ENCODE measurements around the gene ROR2.

ROR2 gene

DNA sequence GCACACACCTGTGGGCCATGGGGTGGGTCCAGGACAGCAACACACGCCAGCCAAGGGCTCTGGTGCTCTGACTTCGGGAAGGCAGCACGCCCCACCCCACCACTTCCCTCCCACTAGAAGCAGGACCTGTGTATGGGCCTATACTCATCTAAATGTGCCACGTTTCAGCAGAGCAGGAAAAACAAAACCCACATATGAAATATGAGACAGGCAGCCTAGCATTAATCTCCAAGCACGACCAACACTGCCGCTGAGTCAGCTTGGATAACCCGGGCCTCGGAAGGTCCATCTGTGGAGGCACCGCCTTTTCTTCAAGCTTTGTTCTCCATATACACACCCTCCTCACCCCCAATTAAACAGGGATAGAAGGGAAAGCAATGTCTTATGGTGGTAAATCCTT, 203.1 kb downstream of the ROR2 start:
- no peak for DNase-seq (ENCODE audit: low read depth, low spot score)

DNA sequence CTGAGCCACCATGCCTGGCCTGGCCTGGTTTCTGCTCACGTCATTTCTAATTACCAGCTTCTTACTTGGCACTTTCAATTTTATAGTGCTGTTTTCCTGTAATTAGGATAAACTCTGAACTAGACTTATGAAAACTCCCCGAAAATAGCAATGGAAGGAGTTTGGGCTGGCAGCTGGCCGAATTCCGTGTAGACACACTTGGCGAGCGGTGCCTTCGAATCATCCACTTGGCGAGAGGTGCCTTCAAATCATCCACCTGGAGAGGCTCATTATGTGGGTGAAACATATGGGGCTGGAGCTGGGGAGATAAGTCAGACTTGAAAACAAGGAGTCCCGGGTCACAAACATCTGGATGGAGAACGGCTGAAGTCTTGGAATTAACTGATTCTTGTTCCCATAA, 203.7 kb downstream of the ROR2 start:
- no peak for DNase-seq (ENCODE audit: low read depth, low spot score)

DNA sequence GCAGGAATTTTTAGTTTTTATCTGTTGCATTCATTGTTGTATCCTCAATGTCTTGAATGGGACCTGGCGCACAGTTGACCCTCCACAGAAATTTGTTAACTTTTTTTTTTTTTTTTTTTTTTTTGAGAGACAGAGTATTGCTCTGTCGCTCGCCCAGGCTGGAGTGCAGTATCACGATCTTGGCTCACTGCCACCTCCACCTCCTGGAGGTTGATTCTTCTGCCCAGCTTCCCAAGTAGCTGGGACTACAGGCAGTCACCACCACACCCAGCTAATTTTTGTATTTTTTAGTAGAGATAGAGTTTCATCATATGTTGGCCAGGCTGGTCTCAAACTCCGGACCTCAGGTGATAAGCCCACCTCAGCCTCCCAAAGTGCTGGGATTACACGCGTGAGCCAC, 205.9 kb downstream of the ROR2 start:
- DNase-seq (ENCODE audit: low read depth, low spot score) = no peak

- DNase-seq (ENCODE audit: low read depth, low spot score) = no peak
These were observed 208.5 kb downstream of the ROR2 start for GRCh38 chr9:91741522-91741921.

GRCh38 chr9:91740701-91741100, 209.3 kb downstream of the ROR2 start:
- no peak for DNase-seq (ENCODE audit: low read depth, low spot score)

- DNase-seq (ENCODE audit: low read depth, low spot score) = no peak
These were observed 213.0 kb downstream of the ROR2 start for GRCh38 chr9:91736898-91737601.

DNA sequence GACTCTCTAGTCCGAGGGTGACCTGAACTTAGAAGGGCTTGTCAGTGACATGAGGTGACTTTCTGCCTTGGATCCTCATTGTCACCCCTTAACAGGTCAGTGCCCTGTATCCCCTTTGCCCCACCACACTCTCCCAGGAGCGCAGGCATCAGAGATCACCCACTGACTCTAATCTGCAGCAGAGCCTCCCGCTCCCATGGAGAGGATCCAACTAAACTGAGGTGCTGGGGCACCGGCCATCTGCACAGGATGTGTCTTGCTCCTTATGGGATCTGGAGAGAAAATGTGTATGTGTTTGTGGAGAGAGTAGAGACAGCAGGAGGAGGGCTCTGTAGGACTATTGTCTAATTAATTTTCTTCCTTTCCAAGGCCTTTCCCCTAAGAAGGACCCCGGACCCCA, 213.7 kb downstream of the ROR2 start:
- no peak for DNase-seq (ENCODE audit: low read depth, low spot score)

- no peak for DNase-seq (ENCODE audit: low read depth, low spot score)
These were observed 215.0 kb downstream of the ROR2 start for GRCh38 chr9:91735049-91735448.

DNA sequence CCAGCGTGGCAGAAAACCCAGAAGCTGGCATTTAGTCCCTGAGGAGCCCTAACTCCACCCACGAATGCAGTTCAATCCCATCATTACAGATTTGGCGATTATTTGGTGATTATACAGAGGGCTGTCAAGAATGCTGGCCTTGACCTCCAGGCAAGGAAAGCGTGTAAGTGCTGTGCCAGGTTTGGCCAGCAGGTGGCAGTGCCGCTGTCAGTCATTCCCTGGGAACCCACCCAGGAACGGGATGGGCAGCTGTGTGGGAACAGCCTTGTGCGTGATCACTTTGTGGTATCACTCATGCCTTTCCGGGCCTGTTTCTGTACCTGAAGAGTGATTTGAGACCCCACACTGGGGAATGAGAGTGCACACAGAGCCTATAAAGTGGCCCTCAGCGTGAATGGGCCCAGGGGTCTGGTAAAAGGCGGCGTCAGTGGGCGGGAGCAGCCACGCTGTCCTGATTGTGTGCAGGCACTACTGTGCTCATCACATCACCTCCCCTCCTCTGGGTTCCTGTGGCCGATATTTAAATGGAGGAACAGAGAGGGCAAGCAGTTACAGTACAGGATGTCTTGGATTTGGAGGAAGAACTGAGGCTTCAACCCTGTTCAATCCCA, 215.6 kb downstream of the ROR2 start:
- DNase-seq (ENCODE audit: low read depth, low spot score) = peak; percentile 71

DNA sequence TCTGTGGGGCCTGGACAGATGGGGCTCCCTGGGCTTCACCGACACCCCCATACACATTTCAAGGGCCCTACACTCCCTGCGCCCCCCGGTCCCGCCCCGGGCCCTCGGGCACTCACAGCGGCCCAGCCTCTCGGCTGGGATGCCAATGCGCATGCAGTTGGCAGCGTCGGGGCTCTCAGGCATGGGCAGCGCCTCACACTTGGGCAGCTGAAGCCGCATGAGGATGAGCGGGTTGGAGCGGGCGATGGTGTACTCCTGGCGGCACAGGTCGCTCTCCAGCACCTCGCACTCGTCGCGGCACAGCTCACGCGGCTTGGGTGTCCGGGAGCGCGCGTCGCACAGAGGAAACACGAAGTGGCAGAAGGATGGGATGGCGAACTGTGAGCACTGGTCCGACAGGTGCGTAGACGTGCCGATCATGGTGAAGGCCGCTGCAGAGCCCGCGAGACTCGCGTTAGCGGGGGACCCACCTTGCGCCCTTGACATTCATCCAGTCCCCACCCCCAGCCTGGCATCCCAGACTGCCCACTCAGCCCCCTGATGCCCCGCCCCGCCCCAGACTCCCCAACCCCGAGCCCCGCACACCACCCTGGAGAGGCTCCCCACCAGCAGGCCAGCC, 216.9 kb downstream of the ROR2 start:
- DNase-seq (ENCODE audit: low read depth, low spot score) = no peak

DNA sequence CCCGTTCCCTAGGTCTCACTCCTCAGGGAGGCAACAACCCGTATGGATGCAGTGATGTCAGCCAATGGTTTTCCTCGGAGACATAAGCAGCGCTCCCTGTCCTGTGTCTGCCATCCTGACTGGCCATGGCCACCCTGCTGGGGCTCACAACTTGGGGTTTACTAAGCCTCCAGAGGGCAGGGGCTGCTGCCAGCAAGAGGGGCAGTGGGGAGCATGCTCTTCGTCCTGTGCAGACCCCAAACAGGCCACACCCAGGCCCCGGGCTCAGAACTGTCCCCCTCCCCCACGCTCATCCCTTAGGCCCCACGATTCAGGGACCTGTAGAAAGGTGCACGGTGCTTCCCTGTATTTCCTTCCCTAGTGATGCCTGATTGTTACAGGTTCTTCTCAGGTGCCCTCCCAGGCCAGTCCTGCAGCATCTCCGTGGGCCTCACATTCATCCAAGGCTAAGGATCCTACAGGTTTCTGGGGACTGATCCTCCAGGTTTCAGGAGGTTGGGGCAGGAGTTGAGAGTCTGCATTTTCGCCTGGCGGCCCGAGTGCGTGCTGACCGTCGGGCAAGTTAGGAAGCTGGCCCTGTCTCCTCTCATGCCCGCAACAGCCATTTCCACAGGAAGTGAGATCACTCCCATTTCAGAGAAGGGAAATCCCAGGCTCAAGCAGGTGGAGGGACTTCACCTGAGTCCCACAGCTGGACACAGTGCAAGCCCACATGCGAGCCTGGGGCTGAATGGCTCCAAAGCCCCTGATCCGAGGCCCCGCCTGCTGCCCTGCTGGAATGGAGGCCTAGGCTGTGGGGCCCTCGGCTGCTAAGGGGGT, 217.6 kb downstream of the ROR2 start:
- DNase-seq (ENCODE audit: low read depth, low spot score) = no peak

- DNase-seq (ENCODE audit: low read depth, low spot score) = no peak
These were observed 219.2 kb downstream of the ROR2 start for GRCh38 chr9:91730806-91731205.

GRCh38 chr9:91729558-91729842, 220.5 kb downstream of the ROR2 start:
- DNase-seq (ENCODE audit: low read depth, low spot score) = no peak

- no peak for DNase-seq (ENCODE audit: low read depth, low spot score)
These were observed 222.1 kb downstream of the ROR2 start for GRCh38 chr9:91727972-91728371.

- DNase-seq (ENCODE audit: low read depth, low spot score) = peak; percentile 81
These were observed 222.6 kb downstream of the ROR2 start for GRCh38 chr9:91727316-91727861.

DNA sequence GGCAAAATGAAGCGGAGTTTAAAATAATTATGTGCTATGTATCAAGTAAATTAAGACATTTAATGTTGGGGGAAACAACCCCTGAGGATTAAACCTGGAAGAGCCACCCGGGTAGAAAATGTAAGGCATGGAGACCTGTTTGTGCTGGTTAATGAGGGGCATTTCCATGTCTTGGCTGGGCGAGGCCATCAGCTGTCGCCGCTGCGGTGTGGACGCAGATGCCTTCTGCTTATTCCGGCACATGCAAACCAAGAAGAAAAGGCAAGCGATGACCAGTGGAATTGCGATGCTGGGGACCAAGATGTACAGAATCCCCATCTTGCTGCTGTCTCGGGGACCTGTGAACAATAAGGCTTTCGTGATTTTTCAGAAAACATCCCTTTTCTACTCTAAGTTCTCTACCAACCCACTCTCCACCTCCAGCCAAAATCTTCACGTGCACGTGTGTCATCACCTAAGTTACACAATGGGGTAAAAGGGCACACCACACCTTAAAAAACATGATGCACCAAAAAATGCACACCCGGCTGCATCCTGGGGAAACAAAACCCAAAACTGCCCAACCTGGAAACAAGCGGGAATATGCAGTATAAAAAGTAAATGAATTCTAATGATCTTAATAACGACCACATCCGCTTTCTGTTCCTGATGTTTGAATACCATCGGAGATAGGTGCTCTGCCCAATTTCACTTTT, 223.5 kb downstream of the ROR2 start:
- DNase-seq (ENCODE audit: low read depth, low spot score) = no peak

DNA sequence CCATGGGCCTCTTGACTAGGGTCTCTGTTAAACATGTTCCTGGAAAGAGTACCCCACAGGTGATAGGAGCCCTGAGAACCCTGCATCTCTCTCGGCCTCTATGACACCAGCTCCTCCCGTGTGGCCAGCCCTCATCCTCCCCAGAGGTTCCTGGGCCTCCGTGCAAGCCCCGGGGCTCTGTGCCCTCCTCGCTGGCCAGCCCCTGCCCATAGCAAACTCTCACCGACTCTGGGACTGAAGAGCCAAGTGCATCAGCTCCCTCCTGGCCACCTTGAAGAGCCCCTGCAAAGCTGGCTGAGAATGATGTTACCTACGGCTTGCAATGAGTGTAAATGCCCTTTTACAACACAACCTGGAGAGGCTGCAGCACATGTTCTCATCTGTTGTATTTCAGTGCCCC, 224.4 kb downstream of the ROR2 start:
- DNase-seq (ENCODE audit: low read depth, low spot score) = no peak

DNA sequence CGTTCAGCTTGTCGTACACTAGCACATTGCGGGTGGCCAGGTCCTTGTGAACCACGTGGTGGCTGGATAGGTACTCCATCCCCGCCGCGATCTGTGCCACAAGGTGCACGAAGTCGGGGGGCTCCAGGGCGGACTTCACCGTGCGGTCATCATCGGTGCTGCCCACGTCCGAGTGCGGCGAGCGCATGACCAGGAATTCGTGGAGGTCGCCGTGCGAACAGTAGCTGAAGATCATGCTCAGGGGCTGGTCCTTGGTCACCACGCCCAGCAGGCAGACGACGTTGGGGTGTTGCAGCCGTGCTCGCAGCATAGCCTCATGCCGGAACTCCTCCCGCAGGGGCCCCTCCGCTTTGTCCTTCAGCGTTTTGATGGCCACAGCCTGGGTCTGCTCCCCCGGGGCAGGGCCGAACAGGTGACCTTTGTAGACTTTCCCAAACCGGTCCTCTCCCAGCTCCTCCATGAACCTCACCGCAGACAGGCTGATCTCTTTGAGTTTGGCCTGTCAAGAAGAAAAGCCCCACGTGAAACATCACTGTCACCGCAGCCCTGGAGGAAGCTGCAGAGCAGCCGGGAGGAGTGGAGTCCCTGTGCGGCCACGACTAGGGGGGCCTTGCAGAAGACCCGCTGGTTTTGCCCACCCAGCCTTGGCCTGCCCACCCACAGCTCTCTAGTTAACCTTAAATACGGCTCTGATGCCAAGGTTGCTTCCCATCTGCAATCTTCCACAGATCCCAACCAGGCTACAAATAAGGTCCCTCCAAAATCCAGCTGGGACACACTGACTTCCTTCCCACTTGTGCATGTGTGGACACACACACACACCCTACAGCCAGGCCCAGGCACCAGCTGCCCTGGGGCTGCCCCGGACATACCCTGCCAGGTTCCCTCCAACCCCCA, 225.2 kb downstream of the ROR2 start:
- no peak for DNase-seq (ENCODE audit: low read depth, low spot score)

GRCh38 chr9:91724068-91724440, 226.0 kb downstream of the ROR2 start:
- no peak for DNase-seq (ENCODE audit: low read depth, low spot score)

DNA sequence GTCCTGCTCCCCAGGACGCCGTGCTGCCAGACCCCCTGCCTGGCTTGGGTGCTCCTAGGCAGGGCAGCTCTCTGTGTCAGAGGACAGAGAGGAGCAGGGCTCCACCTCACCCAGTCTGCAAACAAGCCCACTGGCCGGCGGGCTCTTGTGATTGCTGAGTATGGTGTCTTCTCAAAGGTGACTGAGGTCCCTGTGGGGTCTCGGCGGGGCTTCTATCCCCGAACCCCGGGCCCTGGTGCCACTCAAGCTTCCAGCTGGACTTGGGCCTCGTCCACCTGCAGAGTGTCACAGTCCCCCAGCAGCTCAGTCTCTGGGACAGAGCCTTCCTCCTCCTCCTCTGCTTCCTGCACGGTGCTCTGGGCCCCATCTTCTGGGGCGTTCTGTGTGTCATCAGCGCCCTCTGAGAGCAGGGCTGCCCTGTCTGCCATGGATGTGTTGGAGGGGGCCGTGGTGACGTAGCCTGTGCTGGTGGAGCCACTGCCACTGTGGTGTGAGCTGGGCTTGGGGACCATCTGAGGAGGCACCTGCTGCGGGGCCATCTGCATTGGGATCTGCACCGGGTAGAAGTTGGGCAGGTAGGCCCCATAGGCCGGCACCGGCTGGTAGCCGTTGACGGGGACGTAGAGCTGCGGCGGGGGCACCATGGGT, 226.5 kb downstream of the ROR2 start:
- no peak for DNase-seq (ENCODE audit: low read depth, low spot score)

Data from ELF-1 (cell line).